Stimulated activated CD8-positive, alpha-beta memory T cell treated with anti-CD3 and anti-CD28 coated beads, Interleukin-4, amount 100 ng/mL, for 1 hour (primary cell): Measurements from ENCODE around the gene RAB37.

Experiments
- DNase-seq, 2 donors: peaks; one replicate each; pipeline ENCODE4 v3.0.0-alpha.2; 2020; ENCODE audit warnings: low read depth in 2 of 2, low spot score in 1 of 2

RAB37 gene

GRCh38 chr17:74728033-74728701 lies 8.9 kb upstream of the RAB37 start:
- no peak for DNase-seq

- DNase-seq: no peak
Measured at GRCh38 chr17:74728702-74729075, 8.4 kb upstream of the RAB37 start.

- DNase-seq: no peak
Measured at GRCh38 chr17:74729368-74729767, 7.7 kb upstream of the RAB37 start.

- DNase-seq: no peak
Measured at GRCh38 chr17:74729866-74730265, 7.2 kb upstream of the RAB37 start.

GRCh38 chr17:74730491-74731346 lies 6.3 kb upstream of the RAB37 start:
- peak in 1 of 2 donors; percentile 47 for DNase-seq

- DNase-seq: no peak
Measured at GRCh38 chr17:74731347-74731605, 5.8 kb upstream of the RAB37 start.

GRCh38 chr17:74732042-74732867 lies 4.8 kb upstream of the RAB37 start:
- DNase-seq: no peak

GRCh38 chr17:74733365-74734122 lies 3.5 kb upstream of the RAB37 start:
- no peak for DNase-seq

- no peak for DNase-seq
Measured at GRCh38 chr17:74734256-74734655, 2.8 kb upstream of the RAB37 start.

GRCh38 chr17:74737299-74738050 lies 419 bp downstream of the RAB37 start:
- no peak for DNase-seq

GRCh38 chr17:74738051-74738996 lies 1.3 kb downstream of the RAB37 start:
- DNase-seq: peak in 1 of 2 donors; percentile 60

GRCh38 chr17:74739227-74739831 lies 2.3 kb downstream of the RAB37 start:
- DNase-seq: no peak

GRCh38 chr17:74740173-74740572 lies 3.1 kb downstream of the RAB37 start:
- DNase-seq: no peak

- DNase-seq: no peak
Measured at GRCh38 chr17:74740641-74741387, 3.8 kb downstream of the RAB37 start.

GRCh38 chr17:74742153-74742515 lies 5.1 kb downstream of the RAB37 start:
- DNase-seq: no peak

- no peak for DNase-seq
Measured at GRCh38 chr17:74742978-74743545, 6.0 kb downstream of the RAB37 start.

GRCh38 chr17:74743755-74744154 lies 6.7 kb downstream of the RAB37 start:
- no peak for DNase-seq

- no peak for DNase-seq
Measured at GRCh38 chr17:74744349-74744713, 7.3 kb downstream of the RAB37 start.
